Right lobe of liver (tissue), 6 donors: Measurements from ENCODE around the gene BAHCC1. TPM values are rescaled to one million over a fixed set of nuclear protein-coding genes. Genes with fewer than 3 reads are reported as not detected.

Experiments
- ATAC-seq, 4 donors: fragments of 200-7000 bp; cut with Tn5 transposase; one replicate each; pipeline ENCODE4 v1.9.1; 2020; ENCODE audit warnings: mild to moderate bottlenecking in 4 of 4, moderate library complexity in 4 of 4
- DNase-seq, 3 donors: peaks; one replicate each; pipeline ENCODE4 v3.0.0-alpha.2; 2020
- H3K27ac ChIP-seq, 3 donors: fragments of 200-600 bp; one replicate each; pipeline ENCODE4 v1.8.0; 2022
- H3K27me3 ChIP-seq, 2 donors: fragments of 200-600 bp; one replicate each; pipeline ENCODE4 v1.8.0; 2022
- H3K36me3 ChIP-seq, 4 donors: fragments of 200-600 bp; sonication (generic) in 1 of 4; one replicate each; pipeline versions ENCODE4 v1.5.1 to v1.8.0; 2017 to 2022; ENCODE audit warnings: control low read depth in 1 of 4
- H3K4me1 ChIP-seq, 4 donors: fragments of 200-600 bp; sonication (generic) in 1 of 4; one replicate each; pipeline versions ENCODE4 v1.5.1 to v1.8.0; 2017 to 2022; ENCODE audit warnings: control low read depth in 1 of 4
- H3K4me3 ChIP-seq, 3 donors: fragments of 200-600 bp; one replicate each; pipeline ENCODE4 v1.8.0; 2022
- H3K9me3 ChIP-seq, 4 donors: fragments of 200-600 bp; sonication (generic) in 1 of 4; one replicate each; pipeline versions ENCODE4 v1.5.1 to v1.8.0; 2017 to 2022; ENCODE audit warnings: control low read depth in 1 of 4
- POLR2A ChIP-seq: fragments of 450-650 bp; IDR thresholded peaks from one replicate; pipeline ENCODE4 v1.6.1; 2017; ENCODE audit warnings: antibody characterized with exemption, mild to moderate bottlenecking
- whole genome bisulfite sequencing: methylation state at CpG from one replicate; pipeline ENCODE4 v1.1.6; 2018; ENCODE audit warnings: low coverage, low lambda C conversion rate; ENCODE audit not compliant: insufficient coverage; ENCODE audit errors: missing lambda C conversion rate; 5-methylcytosine and 5-hydroxymethylcytosine counted together
- intact Hi-C, 2 donors: fragments of 100-400 bp; cut with DNase I; formaldehyde crosslinking; loops; one replicate each; pipeline versions ENCODE4 v1.11.2 to v1.14.1; 2022
- total RNA-seq, 6 experiments: library from RNA; depleted of rRNA in 2 of 6; stranded (reverse); fragments of >200 nt in 2 of 6; fragmentation: NEBNext Ultra II Directional in 3 of 6; extraction: Animal tissue kit (Norgen Biotek cat#: 25700) in 3 of 6; gene quantifications; one replicate each; pipeline versions ENCODE4 v1.1.0 to v1.2.4, GENCODE V29; 2016 to 2023
- TF ChIP-seq, protein P1 (sequence below), 4 donors: fragments of 200-600 bp in 3 of 4; fragments of 450-650 bp in 1 of 4; IDR thresholded peaks; one replicate each; pipeline versions ENCODE4 v1.5.1 to v1.8.0; 2016 to 2022; ENCODE audit warnings: antibody characterized with exemption in 4 of 4, mild to moderate bottlenecking in 2 of 4
- donor health status: DM: no; HTN: yes; CAD: no.
- donor health status: DM: no; HTN: no; CAD: no.
- donor health status: DM: no; HTN: no; CAD: no.
- donor health status: DM: no; HTN: yes; CAD: no.
- donor health status: DM: no; HTN: yes; CAD: no.

BAHCC1 gene
- total RNA-seq, 6 experiments from 2014 or later, result 2.5 to 6.4 (median 4.9) TPM

DNA sequence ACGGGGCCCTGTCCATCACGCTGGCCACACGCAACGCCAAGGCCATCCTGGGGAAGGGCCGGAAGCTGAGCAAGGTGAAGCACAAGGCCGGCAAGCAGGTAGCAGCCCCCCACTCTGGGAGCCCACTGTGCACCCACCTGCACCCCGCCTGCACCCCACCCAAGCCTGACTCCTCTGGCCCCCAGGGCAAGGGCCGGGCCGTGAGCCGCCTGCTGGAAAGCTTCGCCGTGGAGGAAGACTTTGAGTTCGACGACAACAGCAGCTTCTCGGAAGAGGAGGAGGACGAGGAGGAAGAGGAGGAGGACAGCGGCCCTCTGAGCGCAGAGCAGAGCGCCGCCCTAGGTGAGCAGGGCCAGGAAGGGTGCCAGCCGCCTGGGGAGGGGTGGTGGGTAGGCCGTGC lies 63.4 kb downstream of the BAHCC1 start:
- TF ChIP-seq POLR2A, result no peak
- TF ChIP-seq, protein P1, sequence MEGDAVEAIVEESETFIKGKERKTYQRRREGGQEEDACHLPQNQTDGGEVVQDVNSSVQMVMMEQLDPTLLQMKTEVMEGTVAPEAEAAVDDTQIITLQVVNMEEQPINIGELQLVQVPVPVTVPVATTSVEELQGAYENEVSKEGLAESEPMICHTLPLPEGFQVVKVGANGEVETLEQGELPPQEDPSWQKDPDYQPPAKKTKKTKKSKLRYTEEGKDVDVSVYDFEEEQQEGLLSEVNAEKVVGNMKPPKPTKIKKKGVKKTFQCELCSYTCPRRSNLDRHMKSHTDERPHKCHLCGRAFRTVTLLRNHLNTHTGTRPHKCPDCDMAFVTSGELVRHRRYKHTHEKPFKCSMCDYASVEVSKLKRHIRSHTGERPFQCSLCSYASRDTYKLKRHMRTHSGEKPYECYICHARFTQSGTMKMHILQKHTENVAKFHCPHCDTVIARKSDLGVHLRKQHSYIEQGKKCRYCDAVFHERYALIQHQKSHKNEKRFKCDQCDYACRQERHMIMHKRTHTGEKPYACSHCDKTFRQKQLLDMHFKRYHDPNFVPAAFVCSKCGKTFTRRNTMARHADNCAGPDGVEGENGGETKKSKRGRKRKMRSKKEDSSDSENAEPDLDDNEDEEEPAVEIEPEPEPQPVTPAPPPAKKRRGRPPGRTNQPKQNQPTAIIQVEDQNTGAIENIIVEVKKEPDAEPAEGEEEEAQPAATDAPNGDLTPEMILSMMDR (IDR thresholded peaks at IDR 0.05), result no peak
- Histone ChIP-seq H3K27ac (no peak overlapping the region), H3K4me1 (no peaks in the 10 kb centered on the region), H3K9me3 (no peaks in the 10 kb centered on the region), H3K27me3 (no peaks in the 10 kb centered on the region), H3K4me3 (no peak overlapping the region), H3K36me3 (no peaks in the 10 kb centered on the region)
- 90% methylated on average over 2 of the region's 22 CpGs for WGBS
- intact Hi-C loops, result no loop called here
- ATAC-seq (no peak), DNase-seq (no peak)

DNA sequence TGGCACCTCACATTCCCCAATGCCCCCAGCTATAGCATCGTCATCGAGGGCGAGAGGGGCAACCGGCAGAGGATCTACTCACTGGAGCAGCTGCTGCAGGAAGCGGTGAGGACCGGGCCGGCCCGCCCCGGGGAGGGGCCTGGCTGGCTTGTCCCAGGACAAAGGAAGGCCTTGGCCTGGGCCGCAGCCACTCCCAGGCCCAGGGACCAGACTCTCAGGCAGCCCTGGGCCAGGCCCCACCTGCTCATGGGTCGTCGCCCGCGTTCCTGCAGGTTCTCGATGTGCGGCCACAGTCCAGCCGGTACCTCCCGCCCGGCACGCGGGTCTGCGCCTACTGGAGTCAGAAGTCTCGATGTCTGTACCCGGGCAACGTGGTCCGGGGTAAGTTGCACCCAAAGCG lies 64.0 kb downstream of the BAHCC1 start:
- 69% methylated on average over 2 of the region's 27 CpGs for WGBS
- intact Hi-C loops, result no loop called here
- no peaks in the 10 kb centered on the region for H3K36me3 ChIP-seq
- DNase-seq (no peak), ATAC-seq (peak in 3 of 4 donors; percentile 39 to 64 (median 42))
- H3K27ac ChIP-seq, result no peak overlapping the region
- H3K27me3 ChIP-seq, result no peaks in the 10 kb centered on the region
- H3K4me3 ChIP-seq, result no peak overlapping the region
- no peaks in the 10 kb centered on the region for H3K4me1 ChIP-seq
- no peaks in the 10 kb centered on the region for H3K9me3 ChIP-seq
- no peak for TF ChIP-seq POLR2A
- TF ChIP-seq, protein P1 (IDR thresholded peaks at IDR 0.05), result no peak

DNA sequence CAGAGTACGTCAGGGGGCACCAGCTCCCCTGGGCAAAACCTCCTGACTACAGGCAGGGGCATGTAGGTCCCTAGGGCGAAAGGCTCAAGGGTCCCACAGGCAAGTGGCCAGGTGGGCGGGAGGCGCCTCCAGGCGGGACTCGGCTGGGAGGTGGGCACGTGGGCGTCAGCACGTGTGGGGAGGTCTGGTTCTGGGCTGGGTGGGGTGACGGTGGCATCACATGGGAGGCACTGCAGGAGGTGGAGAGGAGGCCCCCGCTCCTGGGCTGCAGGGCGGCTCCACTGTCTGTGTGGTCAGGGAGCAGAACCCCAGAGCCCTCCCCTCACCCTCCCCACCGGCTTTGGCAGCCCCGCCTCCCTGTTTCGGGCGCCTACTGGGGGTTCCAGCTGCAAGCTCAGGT lies 64.6 kb downstream of the BAHCC1 start:
- no peak for DNase-seq
- no peaks in the 10 kb centered on the region for H3K4me1 ChIP-seq
- no CpG with 5 or more reads among the region's 16 CpGs for whole genome bisulfite sequencing
- no peak for TF ChIP-seq POLR2A
- TF ChIP-seq, protein P1 (IDR thresholded peaks at IDR 0.05), result no peak
- no peak overlapping the region for H3K4me3 ChIP-seq
- intact Hi-C loops, result no loop called here
- no peak overlapping the region for H3K27ac ChIP-seq
- H3K36me3 ChIP-seq, result no peaks in the 10 kb centered on the region
- H3K9me3 ChIP-seq, result no peaks in the 10 kb centered on the region
- ATAC-seq, result no peak
- H3K27me3 ChIP-seq, result no peaks in the 10 kb centered on the region

DNA sequence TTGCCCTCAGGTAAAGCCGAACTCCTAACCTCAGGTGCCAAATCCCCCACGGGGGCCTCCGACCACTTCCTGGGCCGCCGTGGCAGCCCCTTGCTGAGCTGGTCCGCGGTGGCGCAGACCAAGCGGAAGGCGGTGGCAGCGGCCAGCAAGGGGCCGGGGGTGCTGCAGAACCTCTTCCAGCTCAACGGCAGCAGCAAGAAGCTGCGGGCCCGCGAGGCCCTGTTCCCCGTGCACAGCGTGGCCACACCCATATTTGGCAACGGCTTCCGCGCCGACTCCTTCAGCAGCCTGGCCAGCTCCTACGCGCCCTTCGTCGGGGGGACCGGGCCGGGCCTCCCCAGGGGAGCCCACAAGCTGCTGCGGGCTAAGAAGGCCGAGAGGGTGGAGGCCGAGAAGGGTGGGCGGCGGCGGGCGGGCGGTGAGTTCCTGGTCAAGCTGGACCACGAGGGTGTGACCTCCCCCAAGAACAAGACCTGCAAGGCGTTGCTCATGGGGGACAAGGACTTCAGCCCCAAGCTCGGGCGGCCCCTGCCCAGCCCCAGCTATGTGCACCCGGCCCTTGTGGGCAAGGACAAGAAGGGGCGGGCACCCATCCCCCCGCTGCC lies 65.7 kb downstream of the BAHCC1 start:
- Histone ChIP-seq H3K4me1 (no peaks in the 10 kb centered on the region), H3K27me3 (no peaks in the 10 kb centered on the region), H3K36me3 (no peaks in the 10 kb centered on the region), H3K4me3 (no peak overlapping the region), H3K27ac (no peak overlapping the region), H3K9me3 (no peaks in the 10 kb centered on the region)
- intact Hi-C loops, result no loop called here
- TF ChIP-seq, protein P1 (IDR thresholded peaks at IDR 0.05), result no peak
- TF ChIP-seq POLR2A, result no peak
- no peak for DNase-seq
- 88% methylated on average over 5 of the region's 43 CpGs for WGBS
- ATAC-seq, result no peak
